ENCODE results near the gene MTERF2.

MTERF2 gene

GRCh38 chr12:106945261-106945851, 41.6 kb downstream of the MTERF2 start:
- H3K36me3 ChIP-seq (ENCODE audit: insufficient read depth, low read length): no peaks in the 10 kb centered on the region
- H3K27me3 ChIP-seq (ENCODE audit: control insufficient read depth in 1 of 2, insufficient read depth in 2 of 2, low read length in 2 of 2): no peaks in the 10 kb centered on the region
- H3K4me3 ChIP-seq (ENCODE audit: low read depth in 1 of 2, low read length in 2 of 2): no peak overlapping the region
- no peak overlapping the region for H3K9ac ChIP-seq (ENCODE audit: low read length)
- no peak overlapping the region for H3K27ac ChIP-seq (ENCODE audit: low read depth, low read length)
- H3K9me3 ChIP-seq (ENCODE audit: low read length): no peaks in the 10 kb centered on the region
- no peaks in the 10 kb centered on the region for H3K4me1 ChIP-seq (ENCODE audit: insufficient read depth, low read length)

GRCh38 chr12:106942775-106943174, 44.2 kb downstream of the MTERF2 start:
- Histone ChIP-seq H3K4me1 (ENCODE audit: insufficient read depth, low read length) (no peaks in the 10 kb centered on the region), H3K27me3 (ENCODE audit: control insufficient read depth in 1 of 2, insufficient read depth in 2 of 2, low read length in 2 of 2) (no peaks in the 10 kb centered on the region), H3K9me3 (ENCODE audit: low read length) (no peaks in the 10 kb centered on the region), H3K9ac (ENCODE audit: low read length) (no peak overlapping the region), H3K4me3 (ENCODE audit: low read depth in 1 of 2, low read length in 2 of 2) (no peak overlapping the region), H3K27ac (ENCODE audit: low read depth, low read length) (no peak overlapping the region), H3K36me3 (ENCODE audit: insufficient read depth, low read length) (no peaks in the 10 kb centered on the region)

- Histone ChIP-seq H3K27me3 (ENCODE audit: control insufficient read depth in 1 of 2, insufficient read depth in 2 of 2, low read length in 2 of 2) (no peaks in the 10 kb centered on the region), H3K9me3 (ENCODE audit: low read length) (no peaks in the 10 kb centered on the region), H3K9ac (ENCODE audit: low read length) (no peak overlapping the region), H3K27ac (ENCODE audit: low read depth, low read length) (no peak overlapping the region), H3K36me3 (ENCODE audit: insufficient read depth, low read length) (no peaks in the 10 kb centered on the region), H3K4me1 (ENCODE audit: insufficient read depth, low read length) (no peaks in the 10 kb centered on the region), H3K4me3 (ENCODE audit: low read depth in 1 of 2, low read length in 2 of 2) (no peak overlapping the region)
Measured at GRCh38 chr12:106941481-106942156, 45.3 kb downstream of the MTERF2 start.

- no peak overlapping the region for H3K4me3 ChIP-seq (ENCODE audit: low read depth in 1 of 2, low read length in 2 of 2)
- H3K9me3 ChIP-seq (ENCODE audit: low read length): no peaks in the 10 kb centered on the region
Measured at GRCh38 chr12:106934277-106934676, 52.7 kb downstream of the MTERF2 start.

More at GRCh38 chr12:106934277-106934676, 52.7 kb downstream of the MTERF2 start:
- Histone ChIP-seq H3K4me1 (ENCODE audit: insufficient read depth, low read length) (no peaks in the 10 kb centered on the region), H3K36me3 (ENCODE audit: insufficient read depth, low read length) (no peaks in the 10 kb centered on the region), H3K9ac (ENCODE audit: low read length) (no peak overlapping the region), H3K27me3 (ENCODE audit: control insufficient read depth in 1 of 2, insufficient read depth in 2 of 2, low read length in 2 of 2) (no peaks in the 10 kb centered on the region), H3K27ac (ENCODE audit: low read depth, low read length) (no peak overlapping the region)
